IMR-90 (cell line): ENCODE results near the gene OFD1. TPM values are rescaled to one million over a fixed set of nuclear protein-coding genes. Genes with fewer than 3 reads are reported as not detected.

ENCODE experiments used
- ATAC-seq: fragments of 200-7000 bp; cut with Tn5 transposase; 2 replicates; pipeline ENCODE4 v1.9.1; 2020; ENCODE audit warnings: low read depth, mild to moderate bottlenecking, moderate library complexity
- BruUV-seq: library from RNA; stranded (reverse); fragments of 400-500 nt; replicated peaks from 2 replicates; lab custom pipeline; 2021; lab: Mats Ljungman, UMichigan
- CTCF ChIA-PET: fragments of 300-600 bp; formaldehyde crosslinking; extraction: SDS; loops from one replicate; lab custom pipeline; 2021; ENCODE audit warnings: antibody characterized with exemption; lab: Yijun Ruan, JAX
- POLR2A ChIA-PET: fragments of 300-600 bp; sonication (Branson Sonifier 250); formaldehyde crosslinking; loops from one replicate; lab custom pipeline; 2022; ENCODE audit warnings: antibody characterized with exemption; ENCODE audit not compliant: unreplicated experiment; lab: Charles Lee
- DNase-seq: peaks from one replicate; pipeline ENCODE4 v3.0.0; 2013
- H2AFZ ChIP-seq: replicated peaks from 2 replicates; pipeline ENCODE3; 2013; ENCODE audit warnings: low read length, mild to moderate bottlenecking; ENCODE audit not compliant: poor library complexity
- H2AK5ac ChIP-seq: 2 replicates; pipeline ENCODE4 v1.6.1; 2013; ENCODE audit warnings: low read depth, low read length, inconsistent platforms
- H2AK9ac ChIP-seq: replicated peaks from 2 replicates; pipeline ENCODE3; 2013; ENCODE audit warnings: mild to moderate bottlenecking, low read depth, low read length, moderate library complexity; ENCODE audit not compliant: poor library complexity
- H2BK120ac ChIP-seq: 2 replicates; pipeline ENCODE4 v1.6.1; 2013; ENCODE audit warnings: low read depth, low read length, inconsistent platforms
- H2BK15ac ChIP-seq: 3 replicates; pipeline ENCODE4 v1.6.1; 2013; ENCODE audit warnings: low read depth, low read length, inconsistent platforms
- H2BK20ac ChIP-seq: 2 replicates; pipeline ENCODE4 v1.6.1; 2013; ENCODE audit warnings: low read depth, mild to moderate bottlenecking, inconsistent platforms, low read length, moderate library complexity
- H2BK5ac ChIP-seq: 2 replicates; pipeline ENCODE4 v1.6.1; 2013; ENCODE audit warnings: mild to moderate bottlenecking, low read depth, low read length, inconsistent platforms; ENCODE audit not compliant: poor library complexity, severe bottlenecking
- H3K14ac ChIP-seq: replicated peaks from 2 replicates; pipeline ENCODE4 v1.6.1; 2013; ENCODE audit warnings: low read depth, low read length, inconsistent platforms
- H3K18ac ChIP-seq: 2 replicates; pipeline ENCODE4 v1.6.1; 2013; ENCODE audit warnings: low read depth, low read length, control low read depth
- H3K23ac ChIP-seq: 2 replicates; pipeline ENCODE4 v1.6.1; 2013; ENCODE audit warnings: low read depth, low read length, inconsistent platforms
- H3K27ac ChIP-seq: 2 replicates; pipeline ENCODE4 v1.5.1; 2013; ENCODE audit warnings: mild to moderate bottlenecking, control low read depth, low read length; ENCODE audit not compliant: insufficient read depth
- H3K27me3 ChIP-seq: 2 replicates; pipeline ENCODE4 v1.6.1; 2013; ENCODE audit warnings: low read length; ENCODE audit not compliant: control insufficient read depth, insufficient read depth
- H3K36me3 ChIP-seq: 2 replicates; pipeline ENCODE4 v1.6.1; 2013; ENCODE audit warnings: low read length, mixed read lengths; ENCODE audit not compliant: control insufficient read depth, insufficient read depth
- H3K4ac ChIP-seq: 2 replicates; pipeline ENCODE4 v1.6.1; 2013; ENCODE audit warnings: low read depth, low read length, inconsistent platforms
- H3K4me1 ChIP-seq: 2 replicates; pipeline ENCODE4 v1.6.1; 2013; ENCODE audit warnings: low read length, mixed read lengths; ENCODE audit not compliant: control insufficient read depth, insufficient read depth
- H3K4me2 ChIP-seq: 2 replicates; pipeline ENCODE4 v1.6.1; 2013; ENCODE audit warnings: low read depth, mild to moderate bottlenecking, control low read depth, low read length, moderate library complexity
- H3K4me3 ChIP-seq: 2 replicates; pipeline ENCODE4 v1.5.1; 2013; ENCODE audit warnings: low read depth, mild to moderate bottlenecking, control low read depth, low read length, moderate library complexity; ENCODE audit not compliant: insufficient read depth
- H3K56ac ChIP-seq: 2 replicates; pipeline ENCODE4 v1.6.1; 2013; ENCODE audit warnings: low read length, inconsistent platforms; ENCODE audit not compliant: insufficient read depth; ENCODE audit errors: extremely low read depth
- H3K79me1 ChIP-seq, 2 experiments: 2 replicates each; pipeline ENCODE4 v1.6.1; 2013; ENCODE audit warnings: low read length in 2 of 2, inconsistent platforms in 1 of 2, low read depth in 1 of 2
- H3K9ac ChIP-seq: 2 replicates; pipeline ENCODE4 v1.6.1; 2013; ENCODE audit warnings: low read depth, low read length, control low read depth
- H3K9me1 ChIP-seq: 2 replicates; pipeline ENCODE4 v1.6.1; 2013; ENCODE audit warnings: low read length, inconsistent platforms; ENCODE audit not compliant: insufficient read depth
- H3K9me3 ChIP-seq: 2 replicates; pipeline ENCODE4 v1.6.1; 2013; ENCODE audit warnings: low read length; ENCODE audit not compliant: control insufficient read depth, insufficient read depth
- H4K20me1 ChIP-seq: 2 replicates; pipeline ENCODE4 v1.6.1; 2013; ENCODE audit warnings: low read length, inconsistent platforms; ENCODE audit not compliant: insufficient read depth
- H4K5ac ChIP-seq: 2 replicates; pipeline ENCODE4 v1.6.1; 2013; ENCODE audit warnings: mild to moderate bottlenecking, low read depth, low read length, control low read depth
- H4K8ac ChIP-seq, 2 experiments: 2 replicates each; pipeline ENCODE4 v1.6.1; 2013; ENCODE audit warnings: low read depth in 2 of 2, low read length in 2 of 2, control low read depth in 1 of 2, inconsistent platforms in 1 of 2
- H4K91ac ChIP-seq: 2 replicates; pipeline ENCODE4 v1.6.1; 2013; ENCODE audit warnings: low read depth, low read length, inconsistent platforms; ENCODE audit not compliant: insufficient read depth
- BHLHE40 ChIP-seq: fragments of 150-350 bp; IDR thresholded peaks from 2 replicates; pipeline ENCODE4 v1.6.1; 2016; ENCODE audit warnings: mild to moderate bottlenecking, low read depth, low read length
- CEBPB ChIP-seq: IDR thresholded peaks from 2 replicates; pipeline ENCODE4 v1.6.1; 2012; ENCODE audit warnings: low read depth, low read length, improper control_type of control experiment
- CHD1 ChIP-seq: IDR thresholded peaks from 2 replicates; pipeline ENCODE4 v1.6.1; 2012; ENCODE audit warnings: low read depth, low read length, improper control_type of control experiment
- CTCF ChIP-seq: conservative IDR thresholded peaks from 2 replicates; pipeline ENCODE4 v1.5.1; 2012; ENCODE audit warnings: mild to moderate bottlenecking, low read depth, low read length, improper control_type of control experiment
- ELK1 ChIP-seq: fragments of 150-350 bp; IDR thresholded peaks from 2 replicates; pipeline ENCODE4 v1.6.1; 2016; ENCODE audit warnings: low read depth, mild to moderate bottlenecking, low read length, moderate library complexity, borderline replicate concordance
- FOS ChIP-seq: fragments of 150-350 bp; IDR thresholded peaks from 2 replicates; pipeline ENCODE4 v1.6.1; 2016; ENCODE audit warnings: low read depth, low read length
- MAFK ChIP-seq: IDR thresholded peaks from 2 replicates; pipeline ENCODE4 v1.6.1; 2012; ENCODE audit warnings: low read depth, low read length, improper control_type of control experiment
- MAZ ChIP-seq: IDR thresholded peaks from 2 replicates; pipeline ENCODE4 v1.6.1; 2012; ENCODE audit warnings: low read depth, mild to moderate bottlenecking, low read length, improper control_type of control experiment, moderate library complexity, borderline replicate concordance
- MXI1 ChIP-seq: IDR thresholded peaks from 2 replicates; pipeline ENCODE4 v1.6.1; 2012; ENCODE audit warnings: low read depth, mild to moderate bottlenecking, low read length, moderate library complexity, borderline replicate concordance
- POLR2A ChIP-seq: IDR thresholded peaks from 2 replicates; pipeline ENCODE4 v1.6.1; 2012; ENCODE audit warnings: mild to moderate bottlenecking, low read depth, low read length
- RAD21 ChIP-seq: IDR thresholded peaks from 2 replicates; pipeline ENCODE4 v1.6.1; 2012; ENCODE audit warnings: low read length, improper control_type of control experiment
- RCOR1 ChIP-seq: IDR thresholded peaks from 2 replicates; pipeline ENCODE4 v1.6.1; 2012; ENCODE audit warnings: mild to moderate bottlenecking, low read length, improper control_type of control experiment; ENCODE audit not compliant: insufficient replicate concordance
- RFX5 ChIP-seq: IDR thresholded peaks from 2 replicates; pipeline ENCODE4 v1.8.0; 2012; ENCODE audit warnings: low read depth, mild to moderate bottlenecking, low read length, moderate library complexity
- SMC3 ChIP-seq: fragments of 150-350 bp; IDR thresholded peaks from 2 replicates; pipeline ENCODE4 v1.6.1; 2016; ENCODE audit warnings: low read depth, mild to moderate bottlenecking, antibody characterized with exemption, low read length, moderate library complexity
- USF2 ChIP-seq: fragments of 150-350 bp; IDR thresholded peaks from 2 replicates; pipeline ENCODE4 v1.6.1; 2017; ENCODE audit warnings: mild to moderate bottlenecking, antibody characterized with exemption, low read length, low read depth
- WGBS, 2 experiments: methylation state at CpG; one replicate each; pipeline versions ENCODE4 v1.1.5 to v1.1.7; 2013; ENCODE audit warnings: missing lambda C conversion rate in 2 of 2; ENCODE audit not compliant: insufficient read length in 1 of 2; ENCODE audit errors: extremely low coverage in 2 of 2; 5-methylcytosine and 5-hydroxymethylcytosine counted together
- dilution Hi-C: fragments of 300-500 bp; cut with HindIII; formaldehyde crosslinking; loops from one replicate; pipeline ENCODE4 v1.14.3; 2018; ENCODE audit warnings: low sequenced_read_pairs; ENCODE audit not compliant: unreplicated experiment
- in situ Hi-C: fragments of 300-500 bp; cut with MboI; formaldehyde crosslinking; loops from 3 replicates; pipeline ENCODE4 v1.14.3; 2019; ENCODE audit warnings: low sequenced_read_pairs, inconsistent platforms, mixed read lengths
- intact Hi-C: fragments of 100-400 bp; cut with micrococcal nuclease; formaldehyde crosslinking; loops from 2 replicates; pipeline ENCODE4 v1.10.0; 2022
- polyA plus RNA-seq, 3 experiments: library from polyadenylated mRNA; depleted of rRNA; stranded (reverse); fragments of >200 nt; gene quantifications; 2 replicates each; pipeline ENCODE4 v1.2.3, GENCODE V29; 2012; ENCODE audit warnings: low replicate concordance in 1 of 3
- total RNA-seq: library from RNA; depleted of rRNA; stranded (reverse); fragments of >200 nt; gene quantifications from 2 replicates; pipeline ENCODE4 v1.2.3, GENCODE V29; 2012

OFD1 gene
- total and polyA plus RNA-seq, 2 of the 4 experiments (the other 2 are of a cell fraction) = 8.4 to 8.6 TPM

- TF ChIP-seq ELK1 = no peak
- TF ChIP-seq CEBPB = no peak
- no peak for TF ChIP-seq RCOR1
- TF ChIP-seq MXI1 = no peak
- no peak for TF ChIP-seq CHD1
- TF ChIP-seq RAD21 = no peak
- no peak for TF ChIP-seq MAZ
- no peak for TF ChIP-seq FOS
- TF ChIP-seq POLR2A = no peak
- TF ChIP-seq USF2 = no peak
- TF ChIP-seq RFX5 = no peak
- TF ChIP-seq CTCF = no peak
- TF ChIP-seq BHLHE40 = no peak
- TF ChIP-seq SMC3 = no peak
- TF ChIP-seq MAFK = no peak
- Histone ChIP-seq H2BK20ac (no peak overlapping the region), H2BK15ac (no peak overlapping the region), H3K36me3 (peaks cover 6% of the 10 kb centered on the region), H3K79me1 (no peaks in the 10 kb centered on the region), H4K20me1 (no peaks in the 10 kb centered on the region), H3K4me2 (no peak overlapping the region), H4K8ac (no peak overlapping the region), H2AK9ac (no peak overlapping the region), H3K4me1 (peaks cover under 1% of the 10 kb centered on the region), H3K27me3 (no peaks in the 10 kb centered on the region), H2BK120ac (no peak overlapping the region), H2AK5ac (no peak overlapping the region), H3K23ac (no peak overlapping the region), H2AFZ (no peak overlapping the region), H3K9me3 (no peaks in the 10 kb centered on the region), H3K9ac (no peak overlapping the region), H4K5ac (no peak overlapping the region), H3K4ac (no peak overlapping the region), H2BK5ac (no peak overlapping the region), H3K27ac (no peak overlapping the region), H3K56ac (no peak overlapping the region), H3K9me1 (no peaks in the 10 kb centered on the region), H4K91ac (no peak overlapping the region), H3K4me3 (no peak overlapping the region), H3K18ac (no peak overlapping the region), H3K14ac (no peak overlapping the region)
- BruUV-seq = no TSS peak
- WGBS, 2 experiments = 71% methylated on average over 1 of the region's 3 CpGs; no CpG with 5 or more reads in 1 of the 2 experiments
- intact Hi-C loops (no loop called here), in situ Hi-C loops (no loop called here), dilution Hi-C loops (no loop called here)
- no peak for DNase-seq
- no peak for ATAC-seq
- POLR2A ChIA-PET = no interaction called here
- CTCF ChIA-PET = no interaction called here
Observed at GRCh38 chrX:13752646-13753045, 18.1 kb downstream of the OFD1 start.
